Colonic mucosa (tissue), 4 donors: ENCODE data around the gene AMER3. TPM values are rescaled to one million over a fixed set of nuclear protein-coding genes. Genes with fewer than 3 reads are reported as not detected.

ENCODE experiments used
- DNase-seq: peaks from one replicate; pipeline ENCODE4 v3.0.0-alpha.2; 2020
- H3K27ac ChIP-seq: fragments of 200-600 bp; one replicate; pipeline ENCODE4 v1.8.0; 2021
- H3K27me3 ChIP-seq: fragments of 200-600 bp; one replicate; pipeline ENCODE4 v1.8.0; 2021
- H3K36me3 ChIP-seq: fragments of 200-600 bp; one replicate; pipeline ENCODE4 v1.8.0; 2021
- H3K4me1 ChIP-seq: fragments of 200-600 bp; one replicate; pipeline ENCODE4 v1.8.0; 2021; ENCODE audit warnings: mild to moderate bottlenecking
- H3K4me3 ChIP-seq: fragments of 200-600 bp; one replicate; pipeline ENCODE4 v1.8.0; 2021
- H3K9ac ChIP-seq, 2 donors: one replicate each; pipeline ENCODE4 v1.7.0; 2013; ENCODE audit warnings: control low read depth in 2 of 2, low read depth in 2 of 2, low read length in 2 of 2
- H3K9me3 ChIP-seq: fragments of 200-600 bp; one replicate; pipeline ENCODE4 v1.8.0; 2021
- intact Hi-C: fragments of 100-400 bp; cut with DNase I; formaldehyde crosslinking; loops from one replicate; pipeline ENCODE4 v1.14.1; 2022
- total RNA-seq, 2 donors: library from RNA; stranded (reverse); fragmentation: NEBNext Ultra II Directional in 1 of 2; extraction: Animal tissue kit (Norgen Biotek cat#: 25700) in 1 of 2; gene quantifications; one replicate each; pipeline ENCODE4 v1.2.1, GENCODE V29; 2021
- TF ChIP-seq, protein P1 (sequence below): fragments of 200-600 bp; IDR thresholded peaks from one replicate; pipeline ENCODE4 v1.8.0; 2022; ENCODE audit warnings: antibody characterized with exemption, mild to moderate bottlenecking
- donor health status: healthy.
- donor health status: DM: no; HTN: no; CAD: no.
- donor health status: DM: no; HTN: no; CAD: no.

AMER3 gene
- total RNA-seq, 2 donors from 2014 or later = 0.27 to 0.56 TPM

- peak overlapping the region; percentile 70 to 92 for H3K9ac ChIP-seq
- no peaks in the 10 kb centered on the region for H3K9me3 ChIP-seq
- no peaks in the 10 kb centered on the region for H3K36me3 ChIP-seq
- intact Hi-C loops = loop anchor here (2.0 kb wide), 1 partner anchor 123 kb away; no protein-coding TSS in a partner anchor
- no peaks in the 10 kb centered on the region for H3K4me1 ChIP-seq
- peak; percentile 90 for DNase-seq
- H3K27ac ChIP-seq = peak overlapping the region; percentile 93
- no peaks in the 10 kb centered on the region for H3K27me3 ChIP-seq
- peak overlapping the region; percentile 98 for H3K4me3 ChIP-seq
- TF ChIP-seq, protein P1, sequence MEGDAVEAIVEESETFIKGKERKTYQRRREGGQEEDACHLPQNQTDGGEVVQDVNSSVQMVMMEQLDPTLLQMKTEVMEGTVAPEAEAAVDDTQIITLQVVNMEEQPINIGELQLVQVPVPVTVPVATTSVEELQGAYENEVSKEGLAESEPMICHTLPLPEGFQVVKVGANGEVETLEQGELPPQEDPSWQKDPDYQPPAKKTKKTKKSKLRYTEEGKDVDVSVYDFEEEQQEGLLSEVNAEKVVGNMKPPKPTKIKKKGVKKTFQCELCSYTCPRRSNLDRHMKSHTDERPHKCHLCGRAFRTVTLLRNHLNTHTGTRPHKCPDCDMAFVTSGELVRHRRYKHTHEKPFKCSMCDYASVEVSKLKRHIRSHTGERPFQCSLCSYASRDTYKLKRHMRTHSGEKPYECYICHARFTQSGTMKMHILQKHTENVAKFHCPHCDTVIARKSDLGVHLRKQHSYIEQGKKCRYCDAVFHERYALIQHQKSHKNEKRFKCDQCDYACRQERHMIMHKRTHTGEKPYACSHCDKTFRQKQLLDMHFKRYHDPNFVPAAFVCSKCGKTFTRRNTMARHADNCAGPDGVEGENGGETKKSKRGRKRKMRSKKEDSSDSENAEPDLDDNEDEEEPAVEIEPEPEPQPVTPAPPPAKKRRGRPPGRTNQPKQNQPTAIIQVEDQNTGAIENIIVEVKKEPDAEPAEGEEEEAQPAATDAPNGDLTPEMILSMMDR = peak; percentile 78
These were observed 42.4 kb downstream of the AMER3 start for GRCh38 chr2:130797493-130798435.

DNA sequence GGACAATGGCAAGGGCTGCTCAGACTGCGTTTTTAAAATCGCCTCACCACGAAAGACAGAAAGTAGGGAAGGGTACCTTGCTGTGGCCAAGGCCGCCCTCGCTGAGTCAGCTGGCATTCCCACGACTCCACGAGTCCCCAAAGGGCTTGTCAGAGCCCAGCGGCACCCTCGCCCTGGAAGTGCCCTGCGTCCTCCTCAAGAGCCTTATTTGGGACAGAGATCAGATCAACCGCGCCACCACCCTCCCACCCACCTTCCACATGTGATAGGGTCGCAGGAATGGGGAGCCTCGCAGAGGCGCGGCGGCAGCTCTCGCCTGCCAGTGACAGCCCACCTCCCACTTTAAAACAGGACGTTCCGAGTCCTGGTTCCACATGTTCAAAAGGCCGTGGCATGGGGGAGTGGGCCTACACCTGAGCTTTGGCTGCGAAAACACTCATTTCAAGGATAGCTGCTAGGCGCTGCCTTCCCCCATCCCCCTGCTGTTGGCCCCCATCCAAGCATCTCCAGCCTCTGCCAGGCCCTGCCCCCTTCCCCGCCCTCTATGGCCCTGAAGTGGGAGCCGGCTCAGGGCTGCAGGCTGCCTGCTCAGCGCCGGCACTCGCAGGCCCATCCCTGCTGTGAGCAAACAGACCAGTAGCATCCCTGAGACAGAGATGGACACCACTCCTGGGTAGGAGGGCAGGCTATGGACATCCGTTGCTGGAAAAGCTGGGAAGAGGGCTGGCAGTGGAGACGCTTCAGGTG is 43.3 kb downstream of the AMER3 start:
- TF ChIP-seq, protein P1 = no peak
- Histone ChIP-seq H3K9ac (peak overlapping the region in 1 of 2 donors; percentile 61), H3K4me3 (peak overlapping the region; percentile 98), H3K27ac (no peak overlapping the region), H3K36me3 (no peaks in the 10 kb centered on the region), H3K9me3 (no peaks in the 10 kb centered on the region), H3K27me3 (no peaks in the 10 kb centered on the region), H3K4me1 (no peaks in the 10 kb centered on the region)
- intact Hi-C loops = loop anchor here (2.0 kb wide), 1 partner anchor 122 kb away; no protein-coding TSS in a partner anchor
- DNase-seq = no peak

- no peak for DNase-seq
- TF ChIP-seq, protein P1 = no peak
- Histone ChIP-seq H3K27me3 (no peaks in the 10 kb centered on the region), H3K27ac (no peak overlapping the region), H3K4me3 (no peak overlapping the region), H3K36me3 (no peaks in the 10 kb centered on the region), H3K9ac (no peak overlapping the region), H3K9me3 (no peaks in the 10 kb centered on the region), H3K4me1 (no peaks in the 10 kb centered on the region)
- intact Hi-C loops = loop anchor here (2.0 kb wide), 1 partner anchor 122 kb away; no protein-coding TSS in a partner anchor
These were observed 44.0 kb downstream of the AMER3 start for GRCh38 chr2:130799295-130799694.

DNA sequence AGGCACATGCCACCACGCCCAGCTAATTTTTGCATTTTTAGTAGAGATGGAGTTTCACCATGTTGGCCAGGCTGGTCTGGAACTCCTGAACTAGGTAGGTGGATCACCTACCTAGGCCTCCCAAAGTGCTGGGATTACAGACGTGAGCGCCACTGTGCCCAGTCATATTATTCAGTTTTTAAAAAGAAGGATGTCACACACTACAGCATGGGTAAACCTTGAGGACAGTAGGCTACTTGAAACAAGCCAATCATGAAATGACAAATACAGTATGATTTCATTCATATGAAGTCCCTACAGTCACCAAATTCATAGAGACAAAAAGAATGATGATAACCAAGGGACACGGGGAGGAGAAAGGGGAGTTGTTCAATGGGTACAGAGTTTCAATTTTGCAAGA is 50.3 kb downstream of the AMER3 start:
- Histone ChIP-seq H3K9me3 (no peaks in the 10 kb centered on the region), H3K36me3 (no peaks in the 10 kb centered on the region), H3K9ac (no peak overlapping the region), H3K27me3 (no peaks in the 10 kb centered on the region), H3K27ac (no peak overlapping the region), H3K4me1 (no peaks in the 10 kb centered on the region), H3K4me3 (no peak overlapping the region)
- TF ChIP-seq, protein P1 = no peak
- intact Hi-C loops = no loop called here
- no peak for DNase-seq

GRCh38 chr2:130806370-130806769 is 51.0 kb downstream of the AMER3 start:
- Histone ChIP-seq H3K9ac (no peak overlapping the region), H3K4me3 (no peak overlapping the region), H3K9me3 (no peaks in the 10 kb centered on the region), H3K4me1 (no peaks in the 10 kb centered on the region), H3K36me3 (no peaks in the 10 kb centered on the region), H3K27ac (no peak overlapping the region), H3K27me3 (no peaks in the 10 kb centered on the region)
- TF ChIP-seq, protein P1 = no peak
- DNase-seq = no peak
- intact Hi-C loops = no loop called here
